ENCODE measurements around the gene SLC25A11.

SLC25A11 gene

DNA sequence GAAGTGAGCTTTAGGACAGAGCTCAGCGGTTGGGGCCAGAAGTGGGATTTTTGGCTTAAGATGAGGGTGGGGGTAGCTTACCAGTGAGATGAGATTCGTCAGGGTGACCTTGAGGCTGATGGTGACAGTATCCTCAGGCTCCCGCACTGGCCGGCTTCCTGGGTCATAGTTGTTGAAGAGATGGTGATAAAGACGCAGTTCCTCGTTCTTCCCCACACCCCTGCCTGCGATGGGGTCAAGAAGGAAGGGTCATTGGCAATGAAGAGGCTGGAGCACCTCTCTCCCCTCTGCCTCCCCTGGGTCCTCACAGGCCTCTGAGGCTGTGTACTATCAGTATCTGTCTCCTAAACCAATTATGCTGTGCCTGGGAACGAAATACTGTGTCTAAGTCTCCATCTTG, 37.3 kb downstream of the SLC25A11 start:
- no peak overlapping the region for H3K4me3 ChIP-seq (ENCODE audit: low read length)
- no peak overlapping the region for H3K9ac ChIP-seq (ENCODE audit: low read length)
- H3K27me3 ChIP-seq (ENCODE audit: control insufficient read depth, insufficient read depth, low read length), result no peaks in the 10 kb centered on the region
- no peaks in the 10 kb centered on the region for H3K9me3 ChIP-seq (ENCODE audit: control insufficient read depth, low read depth, low read length)
- no peaks in the 10 kb centered on the region for H3K4me1 ChIP-seq (ENCODE audit: control insufficient read depth, low read depth, low read length)
- H3K36me3 ChIP-seq (ENCODE audit: control insufficient read depth, low read depth, low read length), result no peaks in the 10 kb centered on the region
- no peak overlapping the region for H3K27ac ChIP-seq (ENCODE audit: low read length)

DNA sequence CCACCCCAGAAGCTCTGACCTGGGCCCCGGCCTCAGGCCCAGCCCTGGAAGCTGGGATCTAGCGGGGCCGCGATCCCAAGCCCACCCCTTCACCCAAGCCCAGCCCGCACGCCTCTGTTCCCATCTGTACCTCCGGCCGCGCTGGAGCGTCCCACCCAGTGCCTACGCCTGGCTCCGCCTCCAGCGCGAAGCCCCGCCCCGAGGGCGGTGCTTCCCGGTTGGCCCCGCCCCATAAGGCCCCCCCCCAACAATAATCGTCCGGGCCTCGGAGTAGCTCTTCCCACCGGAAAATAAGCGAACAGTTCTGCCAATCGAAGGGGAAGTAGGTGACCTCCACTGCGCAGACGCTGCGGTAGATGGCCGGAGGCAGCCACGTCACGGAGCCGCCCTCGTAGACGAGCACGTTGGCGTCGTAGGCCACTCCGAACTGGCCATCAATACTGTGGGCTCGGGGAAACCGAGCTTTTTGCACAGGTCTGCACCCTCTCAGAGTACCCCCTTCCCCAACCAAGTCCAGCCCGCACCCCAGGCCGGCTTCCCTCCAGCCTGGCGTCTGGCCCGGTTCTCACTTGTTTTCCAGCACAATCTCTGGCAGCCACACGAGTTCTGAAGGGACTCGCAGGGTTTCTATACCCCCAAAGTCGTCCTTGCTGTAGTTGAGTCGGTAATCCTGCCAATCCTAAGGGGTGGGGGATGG, 38.0 kb downstream of the SLC25A11 start:
- H3K27ac ChIP-seq (ENCODE audit: low read length), result no peak overlapping the region
- H3K4me1 ChIP-seq (ENCODE audit: control insufficient read depth, low read depth, low read length), result no peaks in the 10 kb centered on the region
- no peak overlapping the region for H3K9ac ChIP-seq (ENCODE audit: low read length)
- no peaks in the 10 kb centered on the region for H3K36me3 ChIP-seq (ENCODE audit: control insufficient read depth, low read depth, low read length)
- no peaks in the 10 kb centered on the region for H3K27me3 ChIP-seq (ENCODE audit: control insufficient read depth, insufficient read depth, low read length)
- no peaks in the 10 kb centered on the region for H3K9me3 ChIP-seq (ENCODE audit: control insufficient read depth, low read depth, low read length)
- no peak overlapping the region for H3K4me3 ChIP-seq (ENCODE audit: low read length)

GRCh38 chr17:4901108-4901647, 38.7 kb downstream of the SLC25A11 start:
- no peak overlapping the region for H3K4me3 ChIP-seq (ENCODE audit: low read length)
- peaks cover 5% of the 10 kb centered on the region for H3K36me3 ChIP-seq (ENCODE audit: control insufficient read depth, low read depth, low read length)
- H3K27ac ChIP-seq (ENCODE audit: low read length), result no peak overlapping the region
- H3K9me3 ChIP-seq (ENCODE audit: control insufficient read depth, low read depth, low read length), result no peaks in the 10 kb centered on the region
- no peaks in the 10 kb centered on the region for H3K4me1 ChIP-seq (ENCODE audit: control insufficient read depth, low read depth, low read length)
- H3K27me3 ChIP-seq (ENCODE audit: control insufficient read depth, insufficient read depth, low read length), result no peaks in the 10 kb centered on the region
- no peak overlapping the region for H3K9ac ChIP-seq (ENCODE audit: low read length)

GRCh38 chr17:4900231-4901107, 39.4 kb downstream of the SLC25A11 start:
- Histone ChIP-seq H3K36me3 (ENCODE audit: control insufficient read depth, low read depth, low read length) (peaks cover 5% of the 10 kb centered on the region), H3K9me3 (ENCODE audit: control insufficient read depth, low read depth, low read length) (no peaks in the 10 kb centered on the region), H3K27ac (ENCODE audit: low read length) (no peak overlapping the region), H3K27me3 (ENCODE audit: control insufficient read depth, insufficient read depth, low read length) (no peaks in the 10 kb centered on the region), H3K4me1 (ENCODE audit: control insufficient read depth, low read depth, low read length) (no peaks in the 10 kb centered on the region), H3K9ac (ENCODE audit: low read length) (no peak overlapping the region), H3K4me3 (ENCODE audit: low read length) (no peak overlapping the region)

- Histone ChIP-seq H3K9me3 (ENCODE audit: control insufficient read depth, low read depth, low read length) (no peaks in the 10 kb centered on the region), H3K27me3 (ENCODE audit: control insufficient read depth, insufficient read depth, low read length) (no peaks in the 10 kb centered on the region), H3K4me3 (ENCODE audit: low read length) (no peak within 1 kb of the TSS), H3K9ac (ENCODE audit: low read length) (no peak within 1 kb of the TSS), H3K4me1 (ENCODE audit: control insufficient read depth, low read depth, low read length) (no peaks in the 10 kb centered on the region), H3K27ac (ENCODE audit: low read length) (no peak within 1 kb of the TSS), H3K36me3 (ENCODE audit: control insufficient read depth, low read depth, low read length) (peaks cover 10% of the 10 kb centered on the region)
Observed at GRCh38 chr17:4899341-4900230, 40.3 kb downstream of the SLC25A11 start, which contains the start of gene C17orf107. TSS of gene C17orf107 (plus strand) at chr17:4899536. CDS start at chr17:4899763, 227 bp downstream.

DNA sequence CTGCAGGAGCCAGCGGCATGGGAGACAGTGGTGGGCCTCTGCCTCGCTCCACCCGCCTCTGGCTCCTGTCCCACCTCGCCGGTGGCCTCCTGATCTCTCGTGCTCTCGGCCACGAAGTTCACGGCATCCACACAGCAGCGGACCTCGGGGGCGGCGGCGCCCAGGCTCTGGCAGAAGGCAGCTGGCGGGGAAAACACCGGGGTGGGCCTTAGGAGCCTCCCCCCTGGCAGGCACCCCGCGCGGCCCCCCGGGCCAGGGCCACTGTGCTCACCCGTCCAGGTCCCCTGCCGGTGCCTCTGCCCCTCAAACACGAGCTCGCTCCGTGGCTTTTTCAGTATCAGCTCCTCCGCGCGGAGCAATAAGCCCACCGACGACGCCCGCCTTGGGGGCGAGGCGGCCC, 40.9 kb downstream of the SLC25A11 start:
- H3K36me3 ChIP-seq (ENCODE audit: control insufficient read depth, low read depth, low read length), result peaks cover 14% of the 10 kb centered on the region
- no peaks in the 10 kb centered on the region for H3K27me3 ChIP-seq (ENCODE audit: control insufficient read depth, insufficient read depth, low read length)
- no peaks in the 10 kb centered on the region for H3K4me1 ChIP-seq (ENCODE audit: control insufficient read depth, low read depth, low read length)
- H3K9ac ChIP-seq (ENCODE audit: low read length), result no peak overlapping the region
- no peak overlapping the region for H3K27ac ChIP-seq (ENCODE audit: low read length)
- no peaks in the 10 kb centered on the region for H3K9me3 ChIP-seq (ENCODE audit: control insufficient read depth, low read depth, low read length)
- H3K4me3 ChIP-seq (ENCODE audit: low read length), result no peak overlapping the region

- Histone ChIP-seq H3K27ac (ENCODE audit: low read length) (no peak overlapping the region), H3K9me3 (ENCODE audit: control insufficient read depth, low read depth, low read length) (no peaks in the 10 kb centered on the region), H3K9ac (ENCODE audit: low read length) (no peak overlapping the region), H3K4me3 (ENCODE audit: low read length) (no peak overlapping the region), H3K36me3 (ENCODE audit: control insufficient read depth, low read depth, low read length) (peaks cover 14% of the 10 kb centered on the region), H3K27me3 (ENCODE audit: control insufficient read depth, insufficient read depth, low read length) (no peaks in the 10 kb centered on the region), H3K4me1 (ENCODE audit: control insufficient read depth, low read depth, low read length) (no peaks in the 10 kb centered on the region)
Observed at GRCh38 chr17:4898351-4898750, 41.5 kb downstream of the SLC25A11 start.

DNA sequence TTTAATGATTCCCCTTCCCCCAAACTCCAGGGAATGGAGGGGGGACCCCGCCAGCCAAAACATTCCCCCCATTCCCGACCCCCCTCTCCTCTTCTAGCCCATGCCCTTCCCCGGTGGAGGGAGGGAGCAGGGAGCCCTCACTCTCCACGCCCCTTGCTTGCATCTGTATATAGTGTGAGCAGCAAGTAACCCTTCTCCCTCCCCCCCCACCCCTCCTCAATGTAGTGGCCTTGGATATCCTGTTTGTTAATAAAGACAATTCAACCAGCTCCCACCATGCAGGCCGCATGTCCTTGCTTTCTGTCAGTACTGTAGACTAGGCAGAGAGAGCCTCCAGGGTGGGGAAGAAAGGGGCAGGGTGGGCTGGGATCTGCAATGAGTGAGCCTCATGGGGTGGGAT, 42.1 kb downstream of the SLC25A11 start:
- no peak overlapping the region for H3K27ac ChIP-seq (ENCODE audit: low read length)
- no peaks in the 10 kb centered on the region for H3K27me3 ChIP-seq (ENCODE audit: control insufficient read depth, insufficient read depth, low read length)
- H3K36me3 ChIP-seq (ENCODE audit: control insufficient read depth, low read depth, low read length), result peaks cover 14% of the 10 kb centered on the region
- H3K9me3 ChIP-seq (ENCODE audit: control insufficient read depth, low read depth, low read length), result no peaks in the 10 kb centered on the region
- H3K4me3 ChIP-seq (ENCODE audit: low read length), result no peak overlapping the region
- no peaks in the 10 kb centered on the region for H3K4me1 ChIP-seq (ENCODE audit: control insufficient read depth, low read depth, low read length)
- no peak overlapping the region for H3K9ac ChIP-seq (ENCODE audit: low read length)

- no peaks in the 10 kb centered on the region for H3K4me1 ChIP-seq (ENCODE audit: control insufficient read depth, low read depth, low read length)
- H3K27me3 ChIP-seq (ENCODE audit: control insufficient read depth, insufficient read depth, low read length), result no peaks in the 10 kb centered on the region
- no peak overlapping the region for H3K4me3 ChIP-seq (ENCODE audit: low read length)
- peaks cover 14% of the 10 kb centered on the region for H3K36me3 ChIP-seq (ENCODE audit: control insufficient read depth, low read depth, low read length)
- H3K9me3 ChIP-seq (ENCODE audit: control insufficient read depth, low read depth, low read length), result no peaks in the 10 kb centered on the region
- H3K9ac ChIP-seq (ENCODE audit: low read length), result no peak overlapping the region
- H3K27ac ChIP-seq (ENCODE audit: low read length), result no peak overlapping the region
Observed at GRCh38 chr17:4897198-4897687, 42.6 kb downstream of the SLC25A11 start.

DNA sequence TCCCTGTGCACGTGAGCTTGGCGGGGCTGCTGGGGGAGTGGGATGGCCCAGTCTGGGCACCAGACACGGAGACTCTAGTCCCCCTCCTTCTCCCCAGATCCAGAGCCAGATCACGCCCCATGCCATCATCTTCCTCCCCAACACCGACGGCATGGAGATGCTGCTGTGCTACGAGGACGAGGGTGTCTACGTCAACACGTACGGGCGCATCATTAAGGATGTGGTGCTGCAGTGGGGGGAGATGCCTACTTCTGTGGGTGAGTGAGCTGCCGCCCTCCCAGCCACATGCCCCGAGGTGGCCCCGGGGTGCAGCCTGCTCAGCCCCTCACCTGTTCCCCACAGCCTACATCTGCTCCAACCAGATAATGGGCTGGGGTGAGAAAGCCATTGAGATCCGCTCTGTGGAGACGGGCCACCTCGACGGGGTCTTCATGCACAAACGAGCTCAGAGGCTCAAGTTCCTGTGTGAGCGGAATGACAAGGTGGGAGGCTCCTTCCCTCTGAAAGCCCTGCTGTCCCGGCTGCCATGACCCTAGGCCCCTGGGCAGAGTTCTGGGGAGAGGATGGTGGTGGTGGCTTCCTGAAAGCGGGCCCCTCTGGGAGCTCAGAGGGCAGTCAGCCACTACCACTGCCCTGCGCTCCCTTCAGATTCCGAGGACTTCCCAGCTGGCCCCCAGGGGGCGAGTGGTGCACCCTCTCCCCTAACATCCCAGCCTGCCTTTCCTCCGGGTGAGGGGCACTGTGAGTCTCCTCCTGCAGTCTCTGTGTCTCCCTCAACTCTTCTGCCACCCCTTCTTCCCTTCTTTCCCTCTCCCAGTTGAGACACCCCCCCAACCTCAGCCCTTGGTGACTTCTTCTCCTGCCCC, 43.3 kb downstream of the SLC25A11 start:
- Histone ChIP-seq H3K9me3 (ENCODE audit: control insufficient read depth, low read depth, low read length) (no peaks in the 10 kb centered on the region), H3K36me3 (ENCODE audit: control insufficient read depth, low read depth, low read length) (peaks cover 14% of the 10 kb centered on the region), H3K27me3 (ENCODE audit: control insufficient read depth, insufficient read depth, low read length) (no peaks in the 10 kb centered on the region), H3K4me1 (ENCODE audit: control insufficient read depth, low read depth, low read length) (no peaks in the 10 kb centered on the region), H3K27ac (ENCODE audit: low read length) (no peak overlapping the region), H3K9ac (ENCODE audit: low read length) (no peak overlapping the region), H3K4me3 (ENCODE audit: low read length) (no peak overlapping the region)

Measured in iPS-18a (cell line).